HG03159 (cell line): ENCODE data around the gene ERAS.

Experiments
- ATAC-seq: cut with Tn5 transposase; IDR thresholded peaks from one replicate; pipeline ENCODE4 v1.9.1; 2021; ENCODE audit warnings: mild to moderate bottlenecking, moderate library complexity; ENCODE audit not compliant: unreplicated experiment

The ERAS gene

GRCh38 chrX:48826135-48826875 is at the start of gene ERAS:
ERAS (plus strand) TSS chrX:48826513; CDS start chrX:48829124, 2,611 bp downstream.
- no peak for ATAC-seq

GRCh38 chrX:48776818-48777439 is 49.4 kb upstream of the ERAS start:
- ATAC-seq, result no peak

GRCh38 chrX:48779399-48779798 is 46.9 kb upstream of the ERAS start:
- ATAC-seq, result no peak

- no peak for ATAC-seq
These were observed 44.6 kb upstream of the ERAS start for GRCh38 chrX:48781705-48782104.

- ATAC-seq, result no peak
These were observed 44.1 kb upstream of the ERAS start for GRCh38 chrX:48782216-48782615.

- ATAC-seq, result no peak
These were observed 43.5 kb upstream of the ERAS start for GRCh38 chrX:48782795-48783194.

GRCh38 chrX:48784726-48785125 is 41.6 kb upstream of the ERAS start:
- ATAC-seq, result no peak

GRCh38 chrX:48785186-48785539 is 41.1 kb upstream of the ERAS start:
- ATAC-seq, result no peak

- no peak for ATAC-seq
These were observed 40.6 kb upstream of the ERAS start for GRCh38 chrX:48785540-48786214.

- ATAC-seq, result no peak
These were observed 39.9 kb upstream of the ERAS start, which contains the start of gene GATA1 for GRCh38 chrX:48786341-48786800. GATA1 (plus strand) TSS chrX:48786590; CDS start chrX:48791110, 4,520 bp downstream.

GRCh38 chrX:48786825-48787504 is 39.3 kb upstream of the ERAS start:
- no peak for ATAC-seq

GRCh38 chrX:48787505-48788443 is 38.5 kb upstream of the ERAS start:
- ATAC-seq, result no peak

GRCh38 chrX:48789366-48790220 is 36.7 kb upstream of the ERAS start:
- no peak for ATAC-seq

- no peak for ATAC-seq
These were observed 35.8 kb upstream of the ERAS start for GRCh38 chrX:48790477-48790876.

- no peak for ATAC-seq
These were observed 35.1 kb upstream of the ERAS start for GRCh38 chrX:48791063-48791820.

GRCh38 chrX:48792219-48792618 is 34.1 kb upstream of the ERAS start:
- no peak for ATAC-seq

GRCh38 chrX:48793935-48794334 is 32.4 kb upstream of the ERAS start:
- no peak for ATAC-seq

GRCh38 chrX:48794340-48794910 is 31.9 kb upstream of the ERAS start:
- no peak for ATAC-seq
